NCI-H2171 (cell line): ENCODE measurements around the gene FOXF1.
A peak's percentile ranks its signal among the peaks of the same experiment; 100 is the strongest.

Experiments
- DNase-seq: peaks from one replicate; lab custom pipeline; 2025; lab: John Stamatoyannopoulos, UW

Gene FOXF1

DNA sequence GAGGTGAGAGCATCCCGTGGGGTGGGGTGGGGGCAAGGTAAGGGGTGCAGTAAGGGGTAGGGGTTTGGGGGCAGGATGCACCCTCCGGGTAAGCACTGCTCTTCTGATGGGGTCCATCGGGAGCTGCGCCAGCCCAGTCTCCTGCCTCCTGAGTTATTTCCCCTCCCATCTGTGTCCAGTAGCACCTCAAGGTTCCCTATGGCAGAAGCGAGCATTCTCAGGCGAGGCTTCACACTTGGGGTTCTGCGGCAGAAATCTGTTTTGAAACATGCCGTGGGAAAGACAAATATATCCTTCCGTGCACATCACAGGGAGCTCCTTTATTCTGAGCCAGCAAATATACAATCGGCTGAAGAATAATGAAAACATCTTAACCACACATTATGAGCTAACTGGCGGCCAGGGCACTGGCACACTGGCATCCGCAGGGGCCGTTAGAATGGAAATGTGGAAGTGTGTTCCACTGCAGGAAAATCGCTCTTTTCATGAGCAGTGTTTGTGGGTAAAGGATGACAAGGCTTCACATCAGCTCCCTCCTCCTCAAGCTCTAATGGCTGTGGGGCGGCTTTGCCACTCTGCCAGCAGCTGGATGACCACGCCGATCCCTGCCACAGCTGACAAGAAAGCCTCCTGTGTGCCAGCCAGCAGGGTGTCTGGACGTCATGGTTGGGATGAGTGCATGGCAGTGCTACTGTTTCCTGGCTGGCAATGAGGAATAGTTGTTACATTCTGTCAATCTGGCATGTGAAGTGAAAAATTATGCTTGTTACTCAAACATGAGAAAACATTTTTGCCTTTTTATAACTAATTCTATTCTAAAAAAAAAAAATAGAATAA is 24.7 kb downstream of the FOXF1 start:
- DNase-seq: no peak

- no peak for DNase-seq
These were observed 26.3 kb downstream of the FOXF1 start for GRCh38 chr16:86536621-86537020.

DNA sequence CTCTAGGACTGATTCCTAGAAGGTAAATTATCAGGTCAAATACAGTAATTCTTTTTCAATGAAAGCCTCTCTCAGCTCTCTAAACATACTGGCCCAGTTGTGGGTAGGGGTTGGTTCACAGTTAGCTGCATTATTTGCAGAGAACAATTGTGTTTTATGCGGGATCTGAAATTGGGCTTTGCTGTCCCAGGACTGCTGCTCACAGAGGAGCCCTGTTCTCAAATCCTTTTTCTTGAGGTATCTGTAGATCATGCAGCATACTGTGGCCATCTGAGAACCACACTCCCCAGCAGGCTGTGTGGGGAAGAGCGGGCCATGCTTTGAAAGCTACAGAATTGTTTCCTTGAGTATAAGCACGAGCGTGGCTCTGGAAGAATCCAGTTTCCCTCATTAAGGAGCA is 27.2 kb downstream of the FOXF1 start:
- DNase-seq: no peak

DNA sequence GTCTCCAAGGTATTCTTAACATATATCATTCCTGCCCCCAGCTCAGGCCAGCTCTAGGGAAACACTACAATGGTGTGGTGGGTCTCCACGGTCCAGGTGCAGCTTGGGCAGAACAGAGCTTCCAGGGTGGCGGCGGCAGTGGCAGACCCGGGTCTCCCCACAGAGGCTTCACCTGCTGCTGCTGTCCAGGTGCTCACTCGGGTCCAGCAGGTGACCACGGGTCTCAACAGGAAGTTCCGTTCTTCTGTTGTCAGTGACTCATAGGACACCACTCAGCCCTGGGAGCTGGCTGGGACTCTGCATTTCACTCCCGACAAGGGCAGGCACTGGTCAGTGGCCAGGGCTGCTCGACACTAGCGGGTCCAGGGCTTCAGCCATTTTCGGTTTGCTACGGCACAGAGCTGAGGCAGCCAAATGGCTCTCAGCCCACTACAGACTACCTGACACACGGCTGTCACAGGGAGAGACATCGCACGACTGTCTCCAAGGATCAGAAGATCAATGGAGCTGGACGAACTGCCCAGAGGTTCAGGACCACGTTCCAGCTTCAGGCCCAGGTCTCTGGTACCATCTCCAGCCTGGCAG is 28.0 kb downstream of the FOXF1 start:
- no peak for DNase-seq

- DNase-seq: no peak
These were observed 30.6 kb downstream of the FOXF1 start for GRCh38 chr16:86540894-86541293.

GRCh38 chr16:86541560-86541959 is 31.2 kb downstream of the FOXF1 start:
- no peak for DNase-seq

- no peak for DNase-seq
These were observed 32.7 kb downstream of the FOXF1 start for GRCh38 chr16:86542756-86543750.

GRCh38 chr16:86545481-86545880 is 35.2 kb downstream of the FOXF1 start:
- no peak for DNase-seq

- no peak for DNase-seq
These were observed 35.8 kb downstream of the FOXF1 start for GRCh38 chr16:86545954-86546637.

- DNase-seq: no peak
These were observed 36.3 kb downstream of the FOXF1 start for GRCh38 chr16:86546638-86547013.

GRCh38 chr16:86547286-86547685 is 37.0 kb downstream of the FOXF1 start:
- no peak for DNase-seq

DNA sequence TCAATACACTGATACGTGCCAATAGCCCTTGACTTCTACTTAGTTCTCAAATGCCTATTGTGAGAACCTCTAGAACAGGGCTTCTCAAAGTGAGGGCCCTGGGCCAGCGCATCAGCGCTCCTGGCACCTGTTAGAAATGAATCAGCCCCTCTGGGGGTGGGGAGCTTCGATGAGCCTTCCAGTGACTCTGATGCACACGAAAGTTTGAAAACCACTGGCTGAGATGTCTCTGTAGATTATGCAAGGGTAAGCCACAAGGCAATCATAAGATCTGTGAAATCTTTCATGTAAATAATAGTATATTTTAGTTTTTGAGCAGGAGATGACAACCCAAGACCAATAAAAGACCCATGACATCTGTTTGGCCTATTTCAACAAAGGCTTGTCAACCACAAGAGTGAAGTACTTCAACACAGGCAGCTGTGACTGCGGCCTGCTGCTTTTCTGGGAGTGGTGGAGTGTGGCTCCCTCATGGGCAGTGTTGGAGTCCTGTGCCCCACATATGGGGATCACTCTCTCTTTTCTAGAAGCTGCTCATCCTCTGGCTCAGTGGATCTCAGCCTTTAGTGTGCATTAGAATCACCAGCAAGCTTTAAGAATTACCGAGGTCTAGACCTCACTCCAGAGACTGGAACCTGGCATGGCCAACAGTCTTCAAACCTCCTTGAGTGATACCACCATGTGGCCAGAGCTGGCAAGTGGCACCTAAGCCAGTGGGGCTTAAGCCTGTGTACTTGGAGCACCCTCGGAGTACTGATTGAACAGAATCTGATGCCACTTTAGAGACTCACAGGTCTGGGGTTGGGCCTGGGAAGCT is 39.0 kb downstream of the FOXF1 start:
- DNase-seq: no peak

DNA sequence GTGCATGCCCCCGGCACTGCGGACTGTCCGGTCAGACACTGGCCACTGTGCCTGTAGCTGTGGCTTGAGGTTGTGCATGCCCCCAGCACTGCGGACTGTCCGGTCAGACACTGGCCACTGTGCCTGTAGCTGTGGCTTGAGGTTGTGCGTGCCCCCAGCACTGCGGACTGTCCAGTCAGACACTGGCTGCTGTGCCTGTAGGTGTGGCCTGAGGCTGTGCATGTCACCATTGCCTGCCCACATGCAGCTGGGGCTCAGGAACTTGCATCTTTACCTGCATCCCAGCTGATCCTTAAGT is 39.5 kb downstream of the FOXF1 start:
- no peak for DNase-seq

- no peak for DNase-seq
These were observed 40.0 kb downstream of the FOXF1 start for GRCh38 chr16:86550281-86550680.

GRCh38 chr16:86553356-86553755 is 43.0 kb downstream of the FOXF1 start:
- no peak for DNase-seq

DNA sequence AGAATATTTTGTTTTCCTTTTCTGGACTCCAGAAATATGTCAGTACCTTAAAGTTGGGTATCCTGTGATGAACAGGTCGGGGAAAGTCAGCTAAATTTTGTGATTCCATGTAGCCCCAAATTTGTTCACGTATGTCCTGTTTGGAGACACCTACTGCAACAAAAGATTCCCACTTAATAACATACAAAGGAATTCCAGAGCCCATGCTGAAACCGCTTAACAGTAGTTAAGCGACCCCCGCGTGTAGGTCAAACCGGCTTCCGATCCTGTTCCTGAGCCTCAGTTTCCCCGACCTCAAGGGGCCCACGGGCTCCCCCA is 44.2 kb downstream of the FOXF1 start:
- no peak for DNase-seq

- DNase-seq: peak; percentile 89
These were observed 44.8 kb downstream of the FOXF1 start, which contains the start of gene MTHFSD for GRCh38 chr16:86554917-86555703. TSS of gene MTHFSD (minus strand) at chr16:86555235. CDS start at chr16:86555184, 51 bp downstream.

DNA sequence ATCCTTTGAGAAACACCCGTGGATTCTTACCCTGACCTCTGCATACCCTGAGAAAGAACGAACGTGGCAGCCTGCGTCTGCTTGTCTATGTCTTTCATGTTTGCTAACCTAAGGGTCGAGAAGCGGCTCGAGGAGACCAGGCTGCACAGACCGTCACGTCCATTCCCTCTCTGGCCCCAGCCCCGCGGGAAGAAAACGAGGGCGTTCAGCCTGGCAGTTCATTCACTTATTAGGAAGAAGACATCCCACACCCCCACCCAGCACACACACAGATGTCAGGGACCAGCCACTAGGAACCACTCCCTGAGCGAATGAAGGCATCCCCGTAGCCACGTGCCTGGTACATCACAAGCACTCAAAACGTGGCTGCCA is 45.4 kb downstream of the FOXF1 start:
- no peak for DNase-seq

DNA sequence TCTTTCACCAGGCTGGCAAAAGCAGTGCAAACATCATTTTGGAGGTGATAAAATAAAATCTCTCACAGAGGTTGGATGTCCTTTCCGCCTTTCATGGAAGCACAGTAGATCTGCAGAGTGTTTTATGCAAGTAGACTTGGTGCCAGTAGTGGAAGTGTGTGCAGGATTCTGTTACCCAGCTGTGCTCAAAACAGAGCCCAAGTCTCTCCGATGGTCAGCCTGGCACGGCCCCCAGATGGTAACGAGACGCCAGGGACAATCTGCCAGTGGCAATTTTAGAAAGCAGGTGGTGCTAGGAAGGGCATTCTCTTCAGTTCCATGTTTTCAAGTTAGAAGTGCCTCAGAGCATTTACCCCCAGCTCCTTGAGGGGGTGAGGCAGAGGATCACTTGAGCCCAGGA is 46.2 kb downstream of the FOXF1 start:
- no peak for DNase-seq

- DNase-seq: no peak
These were observed 47.3 kb downstream of the FOXF1 start for GRCh38 chr16:86557587-86557986.
